Fibroblast of pulmonary artery (primary cell): ENCODE data around the gene GTF3C6.
A peak's percentile ranks its signal among the peaks of the same experiment; 100 is the strongest.

Experiments used
- DNase-seq: peaks from one replicate; pipeline ENCODE4 v3.0.0-alpha.2; 2010; ENCODE audit warnings: low read depth
- H3K4me3 ChIP-seq: replicated peaks from 2 replicates; pipeline ENCODE4 v1.5.1; 2011; ENCODE audit warnings: low read depth, mild to moderate bottlenecking, control low read depth, low read length, moderate library complexity
- CTCF ChIP-seq: IDR thresholded peaks from 2 replicates; pipeline ENCODE4 v1.5.1; 2011; ENCODE audit warnings: mild to moderate bottlenecking, control low read depth, low read length, inconsistent platforms; ENCODE audit errors: missing control alignments

The GTF3C6 gene

GRCh38 chr6:110958329-110959192, at the start of gene GTF3C6:
Gene GTF3C6, plus strand, starts transcription at chr6:110958706. Its CDS starts 64 bp downstream, at chr6:110958770.
- DNase-seq = peak; percentile 94
- TF ChIP-seq CTCF = no peak
- peak within 1 kb of the TSS; percentile 86 for H3K4me3 ChIP-seq

- H3K4me3 ChIP-seq = no peak overlapping the region
- no peak for TF ChIP-seq CTCF
- DNase-seq = no peak
Observed at GRCh38 chr6:110930781-110931180, 27.7 kb upstream of the GTF3C6 start.

- H3K4me3 ChIP-seq = no peak overlapping the region
- TF ChIP-seq CTCF = no peak
- no peak for DNase-seq
Observed at GRCh38 chr6:110933912-110934311, 24.6 kb upstream of the GTF3C6 start.

GRCh38 chr6:110934381-110934898, 24.1 kb upstream of the GTF3C6 start:
- DNase-seq = no peak
- H3K4me3 ChIP-seq = no peak overlapping the region
- TF ChIP-seq CTCF = no peak

GRCh38 chr6:110935171-110935570, 23.3 kb upstream of the GTF3C6 start:
- DNase-seq = no peak
- no peak overlapping the region for H3K4me3 ChIP-seq
- TF ChIP-seq CTCF = no peak

- H3K4me3 ChIP-seq = no peak overlapping the region
- no peak for TF ChIP-seq CTCF
- peak; percentile 10 for DNase-seq
Observed at GRCh38 chr6:110938171-110938570, 20.3 kb upstream of the GTF3C6 start.
